PFSK-1 (cell line): Measurements from ENCODE around the gene MRAS.

Source experiments
- FOXP2 ChIP-seq: optimal IDR thresholded peaks from 2 replicates; pipeline ENCODE3; 2011; ENCODE audit warnings: borderline replicate concordance, control low read depth, inconsistent platforms; ENCODE audit not compliant: insufficient read depth; ENCODE audit errors: extremely low read length, extremely low read depth
- POLR2AphosphoS5 ChIP-seq: IDR thresholded peaks from 2 replicates; pipeline ENCODE4 v1.6.1; 2012; ENCODE audit warnings: low read depth, mild to moderate bottlenecking, control low read depth, low read length, moderate library complexity
- SIN3A ChIP-seq: IDR thresholded peaks from 2 replicates; pipeline ENCODE4 v1.6.1; 2012; ENCODE audit warnings: mild to moderate bottlenecking, low read length, moderate library complexity, borderline replicate concordance; ENCODE audit not compliant: insufficient read depth
- TAF1 ChIP-seq: IDR thresholded peaks from 2 replicates; pipeline ENCODE4 v1.6.1; 2012; ENCODE audit warnings: low read length, control low read depth, borderline replicate concordance; ENCODE audit not compliant: insufficient read depth
- TF ChIP-seq, protein P1 (sequence below), 2 experiments: IDR thresholded peaks; 2 replicates each; pipeline versions ENCODE4 v1.6.1 to v1.8.0; 2011 to 2012; ENCODE audit warnings: low read depth in 2 of 2, low read length in 2 of 2, control low read depth in 1 of 2, inconsistent platforms in 1 of 2, mild to moderate bottlenecking in 1 of 2, moderate library complexity in 1 of 2; ENCODE audit not compliant: insufficient read depth in 1 of 2

The MRAS gene

DNA sequence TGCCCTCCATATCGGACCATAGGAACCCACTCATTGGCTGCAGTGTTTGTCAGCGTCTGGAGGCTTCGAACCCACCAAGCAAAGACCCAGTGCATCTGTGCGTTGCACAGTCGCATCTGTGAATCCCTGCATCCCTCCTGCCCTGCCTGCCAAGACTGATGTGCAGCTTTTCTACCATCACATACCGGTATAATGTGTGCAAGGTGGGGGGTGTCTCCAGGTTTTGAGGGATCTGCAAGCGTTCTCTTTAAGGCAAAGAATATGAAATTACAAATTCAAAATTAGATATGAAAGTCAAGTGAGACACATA, 18.4 kb upstream of the MRAS start:
- TF ChIP-seq TAF1, result no peak
- TF ChIP-seq, protein P1, sequence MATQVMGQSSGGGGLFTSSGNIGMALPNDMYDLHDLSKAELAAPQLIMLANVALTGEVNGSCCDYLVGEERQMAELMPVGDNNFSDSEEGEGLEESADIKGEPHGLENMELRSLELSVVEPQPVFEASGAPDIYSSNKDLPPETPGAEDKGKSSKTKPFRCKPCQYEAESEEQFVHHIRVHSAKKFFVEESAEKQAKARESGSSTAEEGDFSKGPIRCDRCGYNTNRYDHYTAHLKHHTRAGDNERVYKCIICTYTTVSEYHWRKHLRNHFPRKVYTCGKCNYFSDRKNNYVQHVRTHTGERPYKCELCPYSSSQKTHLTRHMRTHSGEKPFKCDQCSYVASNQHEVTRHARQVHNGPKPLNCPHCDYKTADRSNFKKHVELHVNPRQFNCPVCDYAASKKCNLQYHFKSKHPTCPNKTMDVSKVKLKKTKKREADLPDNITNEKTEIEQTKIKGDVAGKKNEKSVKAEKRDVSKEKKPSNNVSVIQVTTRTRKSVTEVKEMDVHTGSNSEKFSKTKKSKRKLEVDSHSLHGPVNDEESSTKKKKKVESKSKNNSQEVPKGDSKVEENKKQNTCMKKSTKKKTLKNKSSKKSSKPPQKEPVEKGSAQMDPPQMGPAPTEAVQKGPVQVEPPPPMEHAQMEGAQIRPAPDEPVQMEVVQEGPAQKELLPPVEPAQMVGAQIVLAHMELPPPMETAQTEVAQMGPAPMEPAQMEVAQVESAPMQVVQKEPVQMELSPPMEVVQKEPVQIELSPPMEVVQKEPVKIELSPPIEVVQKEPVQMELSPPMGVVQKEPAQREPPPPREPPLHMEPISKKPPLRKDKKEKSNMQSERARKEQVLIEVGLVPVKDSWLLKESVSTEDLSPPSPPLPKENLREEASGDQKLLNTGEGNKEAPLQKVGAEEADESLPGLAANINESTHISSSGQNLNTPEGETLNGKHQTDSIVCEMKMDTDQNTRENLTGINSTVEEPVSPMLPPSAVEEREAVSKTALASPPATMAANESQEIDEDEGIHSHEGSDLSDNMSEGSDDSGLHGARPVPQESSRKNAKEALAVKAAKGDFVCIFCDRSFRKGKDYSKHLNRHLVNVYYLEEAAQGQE (IDR thresholded peaks at IDR 0.05; ENCODE audit: insufficient read depth in 1 of 2, low read depth in 2 of 2, low read length in 2 of 2), result no peak
- TF ChIP-seq SIN3A, result no peak
- TF ChIP-seq POLR2AphosphoS5, result no peak
- no peak for TF ChIP-seq FOXP2

DNA sequence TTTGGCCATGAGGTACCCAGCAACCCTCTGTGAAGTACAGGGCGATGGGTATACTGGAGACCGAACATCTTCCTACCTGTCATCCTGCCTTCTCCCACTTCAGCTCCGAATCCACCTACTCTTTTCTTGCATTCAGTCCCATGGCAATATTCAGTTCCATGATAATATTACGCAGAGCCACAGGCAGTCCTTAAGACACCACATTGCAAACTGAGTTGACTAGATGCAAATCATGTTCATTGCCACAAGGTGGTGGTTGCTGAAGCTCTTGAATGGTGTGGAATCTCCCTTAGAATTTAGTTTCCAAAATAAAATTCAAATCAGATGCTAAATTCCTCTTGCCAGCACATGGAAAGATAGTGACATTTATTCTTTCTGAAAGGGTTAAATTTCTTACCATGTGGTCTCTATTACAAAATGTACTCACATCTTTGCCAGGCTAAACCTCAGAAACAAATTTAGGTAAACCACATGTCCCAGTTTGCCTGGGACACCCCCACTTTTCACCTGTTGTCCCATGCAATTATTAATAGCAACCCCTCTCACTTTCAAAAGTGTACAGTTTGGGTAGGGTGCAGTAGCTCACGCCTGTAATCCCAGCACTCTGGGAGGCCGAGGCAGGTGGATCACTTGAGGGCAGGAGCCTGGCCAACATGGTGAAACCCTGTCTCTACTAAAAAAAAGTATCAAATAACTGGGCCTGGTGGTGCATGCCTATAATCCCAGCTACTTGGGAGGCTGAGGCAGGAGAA, 17.1 kb upstream of the MRAS start:
- TF ChIP-seq TAF1 (no peak), POLR2AphosphoS5 (no peak), SIN3A (no peak), FOXP2 (no peak)
- TF ChIP-seq, protein P1 (IDR thresholded peaks at IDR 0.05; ENCODE audit: insufficient read depth in 1 of 2, low read depth in 2 of 2, low read length in 2 of 2), result no peak

DNA sequence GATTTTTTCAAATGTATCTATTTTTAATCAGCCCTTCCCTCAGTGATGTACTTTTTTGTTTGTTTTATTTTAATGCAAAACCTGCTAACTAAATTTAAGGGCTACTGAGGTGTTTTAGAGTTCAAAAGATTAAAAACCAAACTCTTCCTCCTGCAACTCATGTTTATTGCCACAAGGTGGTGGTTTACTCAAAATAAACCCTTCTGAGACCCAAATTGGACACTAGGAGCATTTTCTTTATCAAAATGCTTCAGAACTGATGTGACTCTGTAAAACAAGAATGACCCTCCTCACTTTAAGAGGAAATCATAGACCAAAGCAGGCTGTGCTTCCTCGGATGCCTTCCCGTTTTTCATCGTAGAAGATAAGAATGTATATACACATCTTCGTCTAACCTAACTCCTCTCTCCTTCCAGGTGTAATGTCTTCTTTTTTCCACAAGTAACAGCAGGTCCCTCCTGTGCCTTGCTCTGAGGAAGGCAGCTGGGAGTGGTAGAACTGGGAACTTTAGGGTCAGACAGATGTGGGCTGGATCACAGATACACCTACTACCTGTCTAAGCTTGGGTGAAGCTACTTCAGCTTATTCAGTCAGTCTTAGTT, 15.8 kb upstream of the MRAS start:
- no peak for TF ChIP-seq POLR2AphosphoS5
- TF ChIP-seq, protein P1 (IDR thresholded peaks at IDR 0.05; ENCODE audit: insufficient read depth in 1 of 2, low read depth in 2 of 2, low read length in 2 of 2), result no peak
- TF ChIP-seq SIN3A, result no peak
- no peak for TF ChIP-seq TAF1
- no peak for TF ChIP-seq FOXP2

DNA sequence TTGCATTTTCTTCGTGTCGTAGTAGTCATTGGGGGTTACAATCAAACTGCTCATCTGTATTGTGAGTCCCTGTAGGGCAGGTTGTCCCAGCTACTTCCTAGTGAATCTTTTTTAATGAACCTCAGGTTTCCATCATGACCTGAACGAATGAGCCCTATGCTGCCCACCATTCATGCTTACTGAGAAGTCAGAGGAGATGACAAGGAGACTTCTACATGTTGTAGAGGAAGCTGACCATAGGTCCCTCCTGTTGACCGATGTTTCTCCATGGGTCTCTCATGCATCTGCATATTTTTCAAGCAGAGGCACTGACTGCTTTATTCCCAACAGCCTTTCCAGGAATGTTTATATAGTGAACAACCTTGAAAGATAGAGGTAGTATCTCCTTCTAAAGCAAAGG, 13.8 kb upstream of the MRAS start:
- TF ChIP-seq TAF1 (no peak), SIN3A (no peak), FOXP2 (no peak), POLR2AphosphoS5 (no peak)
- TF ChIP-seq, protein P1 (IDR thresholded peaks at IDR 0.05; ENCODE audit: insufficient read depth in 1 of 2, low read depth in 2 of 2, low read length in 2 of 2), result no peak
